HEK293 (cell line): ENCODE data around the gene FMN1.

ENCODE experiments used
- SETDB1 ChIP-seq: IDR thresholded peaks from one replicate; pipeline ENCODE4 v1.6.1; 2017; ENCODE audit warnings: mild to moderate bottlenecking, low read length, moderate library complexity, mixed read lengths; ENCODE audit not compliant: insufficient read length
- YY1 ChIP-seq: fragments of 450-650 bp; formaldehyde crosslinking; IDR thresholded peaks from 2 replicates; pipeline ENCODE4 v1.5.1; 2018; ENCODE audit warnings: missing biosample characterization, missing genetic modification characterization
- ZBTB26 ChIP-seq: fragments of 450-650 bp; formaldehyde crosslinking; optimal IDR thresholded peaks from 2 replicates; pipeline ENCODE3; 2016; ENCODE audit warnings: missing biosample characterization, mild to moderate bottlenecking, missing genetic modification characterization
- ZFP37 ChIP-seq: fragments of 450-650 bp; formaldehyde crosslinking; IDR thresholded peaks from 2 replicates; pipeline ENCODE4 v1.5.1; 2016; ENCODE audit warnings: missing biosample characterization, missing genetic modification characterization
- ZNF16 ChIP-seq: fragments of 450-650 bp; formaldehyde crosslinking; IDR thresholded peaks from 2 replicates; pipeline ENCODE4 v1.5.1; 2016; ENCODE audit warnings: low read depth, missing biosample characterization, missing genetic modification characterization
- ZNF280C ChIP-seq: fragments of 450-650 bp; formaldehyde crosslinking; IDR thresholded peaks from 2 replicates; pipeline ENCODE4 v1.5.1; 2016; ENCODE audit warnings: missing biosample characterization, missing genetic modification characterization
- TF ChIP-seq, protein P1 (sequence below): fragments of 450-650 bp; formaldehyde crosslinking; IDR thresholded peaks from 2 replicates; pipeline ENCODE4 v1.5.1; 2016; ENCODE audit warnings: missing biosample characterization, missing genetic modification characterization
- TF ChIP-seq, protein P2 (sequence below): fragments of 450-650 bp; formaldehyde crosslinking; IDR thresholded peaks from 2 replicates; pipeline ENCODE4 v1.5.1; 2016; ENCODE audit warnings: missing biosample characterization, missing genetic modification characterization

DNA sequence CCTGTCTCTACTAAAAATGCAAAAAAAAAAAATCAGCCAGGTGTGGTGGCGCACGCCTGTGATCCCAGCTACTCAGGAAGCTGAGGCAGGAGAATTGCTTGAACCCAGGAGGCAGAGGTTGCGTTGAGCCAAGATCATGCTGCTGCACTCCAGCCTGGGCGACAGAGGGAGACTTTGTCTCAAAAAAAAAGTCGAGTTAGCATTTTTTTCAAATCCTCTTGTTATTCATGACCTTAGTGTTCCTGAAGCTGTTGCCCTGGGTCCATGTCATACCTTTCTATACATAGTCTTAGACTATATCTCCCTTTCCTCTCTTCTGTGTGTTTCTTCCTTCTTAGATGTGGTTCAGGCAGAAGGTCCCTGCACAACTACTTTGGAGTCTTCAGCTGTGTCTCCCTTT lies 6.4 kb downstream of the FMN1 start:
- no peak for TF ChIP-seq ZNF16 (tag by site-specific recombination)
- no peak for TF ChIP-seq ZNF280C
- no peak for TF ChIP-seq ZFP37
- TF ChIP-seq, protein P1, sequence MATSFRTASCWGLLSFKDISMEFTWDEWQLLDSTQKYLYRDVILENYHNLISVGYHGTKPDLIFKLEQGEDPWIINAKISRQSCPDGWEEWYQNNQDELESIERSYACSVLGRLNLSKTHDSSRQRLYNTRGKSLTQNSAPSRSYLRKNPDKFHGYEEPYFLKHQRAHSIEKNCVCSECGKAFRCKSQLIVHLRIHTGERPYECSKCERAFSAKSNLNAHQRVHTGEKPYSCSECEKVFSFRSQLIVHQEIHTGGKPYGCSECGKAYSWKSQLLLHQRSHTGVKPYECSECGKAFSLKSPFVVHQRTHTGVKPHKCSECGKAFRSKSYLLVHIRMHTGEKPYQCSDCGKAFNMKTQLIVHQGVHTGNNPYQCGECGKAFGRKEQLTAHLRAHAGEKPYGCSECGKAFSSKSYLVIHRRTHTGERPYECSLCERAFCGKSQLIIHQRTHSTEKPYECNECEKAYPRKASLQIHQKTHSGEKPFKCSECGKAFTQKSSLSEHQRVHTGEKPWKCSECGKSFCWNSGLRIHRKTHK = no peak
- TF ChIP-seq ZBTB26 (tag by site-specific recombination) = no peak
- TF ChIP-seq, protein P2, sequence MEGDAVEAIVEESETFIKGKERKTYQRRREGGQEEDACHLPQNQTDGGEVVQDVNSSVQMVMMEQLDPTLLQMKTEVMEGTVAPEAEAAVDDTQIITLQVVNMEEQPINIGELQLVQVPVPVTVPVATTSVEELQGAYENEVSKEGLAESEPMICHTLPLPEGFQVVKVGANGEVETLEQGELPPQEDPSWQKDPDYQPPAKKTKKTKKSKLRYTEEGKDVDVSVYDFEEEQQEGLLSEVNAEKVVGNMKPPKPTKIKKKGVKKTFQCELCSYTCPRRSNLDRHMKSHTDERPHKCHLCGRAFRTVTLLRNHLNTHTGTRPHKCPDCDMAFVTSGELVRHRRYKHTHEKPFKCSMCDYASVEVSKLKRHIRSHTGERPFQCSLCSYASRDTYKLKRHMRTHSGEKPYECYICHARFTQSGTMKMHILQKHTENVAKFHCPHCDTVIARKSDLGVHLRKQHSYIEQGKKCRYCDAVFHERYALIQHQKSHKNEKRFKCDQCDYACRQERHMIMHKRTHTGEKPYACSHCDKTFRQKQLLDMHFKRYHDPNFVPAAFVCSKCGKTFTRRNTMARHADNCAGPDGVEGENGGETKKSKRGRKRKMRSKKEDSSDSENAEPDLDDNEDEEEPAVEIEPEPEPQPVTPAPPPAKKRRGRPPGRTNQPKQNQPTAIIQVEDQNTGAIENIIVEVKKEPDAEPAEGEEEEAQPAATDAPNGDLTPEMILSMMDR (tag by site-specific recombination) = no peak
- no peak for TF ChIP-seq SETDB1
- TF ChIP-seq YY1 (tag by site-specific recombination) = no peak
